HCT116 (cell line): Measurements from ENCODE around the gene BICD1.

Source experiments
- ATF3 ChIP-seq: IDR thresholded peaks from 2 replicates; pipeline ENCODE4 v1.6.1; 2012
- CBX3 ChIP-seq: IDR thresholded peaks from 2 replicates; pipeline ENCODE4 v1.6.1; 2012; ENCODE audit warnings: low read depth
- EGR1 ChIP-seq: IDR thresholded peaks from 2 replicates; pipeline ENCODE4 v1.6.1; 2012; ENCODE audit warnings: low read depth
- EZH2 ChIP-seq: fragments of 200-600 bp; sonication (generic); IDR thresholded peaks from 2 replicates; pipeline ENCODE4 v1.6.1; 2017; ENCODE audit warnings: antibody characterized with exemption, mixed run types
- EZH2phosphoT487 ChIP-seq: fragments of 200-600 bp; IDR thresholded peaks from 2 replicates; pipeline ENCODE4 v1.6.1; 2018; ENCODE audit warnings: antibody characterized with exemption, borderline replicate concordance
- FOSL1 ChIP-seq: IDR thresholded peaks from 2 replicates; pipeline ENCODE4 v1.6.1; 2012; ENCODE audit warnings: low read depth
- JUND ChIP-seq: IDR thresholded peaks from 2 replicates; pipeline ENCODE4 v1.6.1; 2012
- POLR2A ChIP-seq: IDR thresholded peaks from 2 replicates; pipeline ENCODE4 v1.7.0; 2011; ENCODE audit warnings: borderline replicate concordance; ENCODE audit not compliant: insufficient read depth, insufficient read length; ENCODE audit errors: extremely low read depth
- POLR2AphosphoS5 ChIP-seq: IDR thresholded peaks from 2 replicates; pipeline ENCODE4 v1.6.1; 2011; ENCODE audit warnings: mild to moderate bottlenecking, low read depth, low read length, moderate library complexity
- RAD21 ChIP-seq: IDR thresholded peaks from 2 replicates; pipeline ENCODE4 v1.6.1; 2012; ENCODE audit warnings: low read depth, mild to moderate bottlenecking
- REST ChIP-seq: IDR thresholded peaks from 2 replicates; pipeline ENCODE4 v1.6.1; 2012; ENCODE audit warnings: low read depth
- YY1 ChIP-seq: IDR thresholded peaks from 2 replicates; pipeline ENCODE4 v1.6.1; 2011; ENCODE audit warnings: low read length, low read depth, moderate library complexity, mild to moderate bottlenecking; ENCODE audit not compliant: insufficient replicate concordance; ENCODE audit errors: extremely low read depth
- TF ChIP-seq, protein P1 (sequence below), 3 experiments: fragments of 200-600 bp in 1 of 3; sonication (generic) in 1 of 3; IDR thresholded peaks in 2 of 3; conservative IDR thresholded peaks in 1 of 3; 2 replicates each; pipeline ENCODE4 v1.5.1; 2012 to 2017; ENCODE audit warnings: low read depth in 2 of 3, low read length in 2 of 3, antibody characterized with exemption in 1 of 3, borderline replicate concordance in 1 of 3, control low read depth in 1 of 3, mild to moderate bottlenecking in 1 of 3, mixed read lengths in 1 of 3, mixed run types in 1 of 3, moderate library complexity in 1 of 3; ENCODE audit not compliant: insufficient read depth in 1 of 3

- TF ChIP-seq EGR1, result no peak
- TF ChIP-seq, protein P1, sequence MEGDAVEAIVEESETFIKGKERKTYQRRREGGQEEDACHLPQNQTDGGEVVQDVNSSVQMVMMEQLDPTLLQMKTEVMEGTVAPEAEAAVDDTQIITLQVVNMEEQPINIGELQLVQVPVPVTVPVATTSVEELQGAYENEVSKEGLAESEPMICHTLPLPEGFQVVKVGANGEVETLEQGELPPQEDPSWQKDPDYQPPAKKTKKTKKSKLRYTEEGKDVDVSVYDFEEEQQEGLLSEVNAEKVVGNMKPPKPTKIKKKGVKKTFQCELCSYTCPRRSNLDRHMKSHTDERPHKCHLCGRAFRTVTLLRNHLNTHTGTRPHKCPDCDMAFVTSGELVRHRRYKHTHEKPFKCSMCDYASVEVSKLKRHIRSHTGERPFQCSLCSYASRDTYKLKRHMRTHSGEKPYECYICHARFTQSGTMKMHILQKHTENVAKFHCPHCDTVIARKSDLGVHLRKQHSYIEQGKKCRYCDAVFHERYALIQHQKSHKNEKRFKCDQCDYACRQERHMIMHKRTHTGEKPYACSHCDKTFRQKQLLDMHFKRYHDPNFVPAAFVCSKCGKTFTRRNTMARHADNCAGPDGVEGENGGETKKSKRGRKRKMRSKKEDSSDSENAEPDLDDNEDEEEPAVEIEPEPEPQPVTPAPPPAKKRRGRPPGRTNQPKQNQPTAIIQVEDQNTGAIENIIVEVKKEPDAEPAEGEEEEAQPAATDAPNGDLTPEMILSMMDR (IDR thresholded peaks at IDR 0.05 in 2 of 3, conservative IDR thresholded peaks at IDR 0.05 in 1 of 3; ENCODE audit: borderline replicate concordance in 1 of 3, insufficient read depth in 1 of 3, low read depth in 2 of 3, low read length in 2 of 3), result no peak
- no peak for TF ChIP-seq EZH2
- no peak for TF ChIP-seq EZH2phosphoT487
- TF ChIP-seq POLR2AphosphoS5, result no peak
- no peak for TF ChIP-seq POLR2A
- TF ChIP-seq FOSL1, result no peak
- no peak for TF ChIP-seq JUND
- TF ChIP-seq ATF3, result no peak
- no peak for TF ChIP-seq CBX3
- TF ChIP-seq YY1, result no peak
- TF ChIP-seq RAD21, result no peak
- no peak for TF ChIP-seq REST
These were observed 5.8 kb upstream of the BICD1 start for GRCh38 chr12:32100888-32101287.
